ENCODE results near the gene FOXC1. TPM values are rescaled to one million over a fixed set of nuclear protein-coding genes. Genes with fewer than 3 reads are reported as not detected.

The FOXC1 gene
- total RNA-seq, 1 experiment from 2014 or later, result 6.7 TPM

- H3K4me3 ChIP-seq (ENCODE audit: low read depth in 2 of 2, low read length in 2 of 2), result no peak overlapping the region
- POLR2A ChIA-PET, result no interaction called here
- DNase-seq (ENCODE audit: low read depth, low spot score) (no peak), ATAC-seq (no peak)
- no peak for TF ChIP-seq TCF7L2 (IDR thresholded peaks at IDR 0.05; ENCODE audit: low read depth, low read length)
- TF ChIP-seq POLR2AphosphoS5 (IDR thresholded peaks at IDR 0.05; ENCODE audit: low read depth, low read length), result no peak
- TF ChIP-seq, protein P1, sequence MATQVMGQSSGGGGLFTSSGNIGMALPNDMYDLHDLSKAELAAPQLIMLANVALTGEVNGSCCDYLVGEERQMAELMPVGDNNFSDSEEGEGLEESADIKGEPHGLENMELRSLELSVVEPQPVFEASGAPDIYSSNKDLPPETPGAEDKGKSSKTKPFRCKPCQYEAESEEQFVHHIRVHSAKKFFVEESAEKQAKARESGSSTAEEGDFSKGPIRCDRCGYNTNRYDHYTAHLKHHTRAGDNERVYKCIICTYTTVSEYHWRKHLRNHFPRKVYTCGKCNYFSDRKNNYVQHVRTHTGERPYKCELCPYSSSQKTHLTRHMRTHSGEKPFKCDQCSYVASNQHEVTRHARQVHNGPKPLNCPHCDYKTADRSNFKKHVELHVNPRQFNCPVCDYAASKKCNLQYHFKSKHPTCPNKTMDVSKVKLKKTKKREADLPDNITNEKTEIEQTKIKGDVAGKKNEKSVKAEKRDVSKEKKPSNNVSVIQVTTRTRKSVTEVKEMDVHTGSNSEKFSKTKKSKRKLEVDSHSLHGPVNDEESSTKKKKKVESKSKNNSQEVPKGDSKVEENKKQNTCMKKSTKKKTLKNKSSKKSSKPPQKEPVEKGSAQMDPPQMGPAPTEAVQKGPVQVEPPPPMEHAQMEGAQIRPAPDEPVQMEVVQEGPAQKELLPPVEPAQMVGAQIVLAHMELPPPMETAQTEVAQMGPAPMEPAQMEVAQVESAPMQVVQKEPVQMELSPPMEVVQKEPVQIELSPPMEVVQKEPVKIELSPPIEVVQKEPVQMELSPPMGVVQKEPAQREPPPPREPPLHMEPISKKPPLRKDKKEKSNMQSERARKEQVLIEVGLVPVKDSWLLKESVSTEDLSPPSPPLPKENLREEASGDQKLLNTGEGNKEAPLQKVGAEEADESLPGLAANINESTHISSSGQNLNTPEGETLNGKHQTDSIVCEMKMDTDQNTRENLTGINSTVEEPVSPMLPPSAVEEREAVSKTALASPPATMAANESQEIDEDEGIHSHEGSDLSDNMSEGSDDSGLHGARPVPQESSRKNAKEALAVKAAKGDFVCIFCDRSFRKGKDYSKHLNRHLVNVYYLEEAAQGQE (IDR thresholded peaks at IDR 0.05; ENCODE audit: insufficient read depth in 1 of 2, low read depth in 2 of 2, low read length in 1 of 2), result no peak
- TF ChIP-seq CTCF (IDR thresholded peaks at IDR 0.05), result no peak
- TF ChIP-seq SIN3A (IDR thresholded peaks at IDR 0.05; ENCODE audit: borderline replicate concordance, insufficient read depth, low read depth, low read length), result no peak
- no TSS peak for BruUV-seq (replicated peaks)
- no peaks in the 10 kb centered on the region for H3K36me3 ChIP-seq (ENCODE audit: control insufficient read depth, insufficient read depth, low read length)
- no peaks in the 10 kb centered on the region for H3K4me1 ChIP-seq (ENCODE audit: control insufficient read depth, insufficient read depth, low read length)
- H3K27me3 ChIP-seq (ENCODE audit: control insufficient read depth, insufficient read depth, low read length), result no peaks in the 10 kb centered on the region
- in situ Hi-C loops (cut with HindIII; ENCODE audit: low pct_unique_long_range_greater_than_20kb, low sequenced_read_pairs) (no loop called here), intact Hi-C loops (cut with micrococcal nuclease; ENCODE audit: unreplicated experiment) (no loop called here)
- H3K27ac ChIP-seq (ENCODE audit: low read length), result no peak overlapping the region
- no peaks in the 10 kb centered on the region for H3K9me3 ChIP-seq (ENCODE audit: control insufficient read depth, insufficient read depth, low read depth, low read length)
- CTCF ChIA-PET, result no interaction called here
Measured at GRCh38 chr6:1644516-1645060, 34.9 kb downstream of the FOXC1 start.

GRCh38 chr6:1645466-1646185, 35.9 kb downstream of the FOXC1 start:
- intact Hi-C loops (cut with micrococcal nuclease; ENCODE audit: unreplicated experiment), result no loop called here
- ChIA-PET POLR2A (no interaction called here), CTCF (no interaction called here)
- Histone ChIP-seq H3K4me3 (ENCODE audit: low read depth in 2 of 2, low read length in 2 of 2) (no peak overlapping the region), H3K27ac (ENCODE audit: low read length) (no peak overlapping the region), H3K27me3 (ENCODE audit: control insufficient read depth, insufficient read depth, low read length) (no peaks in the 10 kb centered on the region), H3K4me1 (ENCODE audit: control insufficient read depth, insufficient read depth, low read length) (no peaks in the 10 kb centered on the region), H3K9me3 (ENCODE audit: control insufficient read depth, insufficient read depth, low read depth, low read length) (no peaks in the 10 kb centered on the region), H3K36me3 (ENCODE audit: control insufficient read depth, insufficient read depth, low read length) (no peaks in the 10 kb centered on the region)
- TF ChIP-seq, protein P1 (IDR thresholded peaks at IDR 0.05; ENCODE audit: insufficient read depth in 1 of 2, low read depth in 2 of 2, low read length in 1 of 2), result no peak
- TF ChIP-seq TCF7L2 (IDR thresholded peaks at IDR 0.05; ENCODE audit: low read depth, low read length) (no peak), CTCF (IDR thresholded peaks at IDR 0.05) (no peak), SIN3A (IDR thresholded peaks at IDR 0.05; ENCODE audit: borderline replicate concordance, insufficient read depth, low read depth, low read length) (no peak), POLR2AphosphoS5 (IDR thresholded peaks at IDR 0.05; ENCODE audit: low read depth, low read length) (no peak)
- ATAC-seq, result no peak
- DNase-seq (ENCODE audit: low read depth, low spot score), result no peak
- in situ Hi-C loops (cut with HindIII; ENCODE audit: low pct_unique_long_range_greater_than_20kb, low sequenced_read_pairs), result no loop called here
- BruUV-seq (replicated peaks), result no TSS peak

All from Panc1 (cell line).